CD4-positive, alpha-beta T cell treated with Interferon gamma for 1 hour (primary cell): ENCODE results near the gene CPB1.

Source experiments
- DNase-seq: peaks from one replicate; pipeline ENCODE4 v3.0.0-alpha.2; 2020

The CPB1 gene

DNA sequence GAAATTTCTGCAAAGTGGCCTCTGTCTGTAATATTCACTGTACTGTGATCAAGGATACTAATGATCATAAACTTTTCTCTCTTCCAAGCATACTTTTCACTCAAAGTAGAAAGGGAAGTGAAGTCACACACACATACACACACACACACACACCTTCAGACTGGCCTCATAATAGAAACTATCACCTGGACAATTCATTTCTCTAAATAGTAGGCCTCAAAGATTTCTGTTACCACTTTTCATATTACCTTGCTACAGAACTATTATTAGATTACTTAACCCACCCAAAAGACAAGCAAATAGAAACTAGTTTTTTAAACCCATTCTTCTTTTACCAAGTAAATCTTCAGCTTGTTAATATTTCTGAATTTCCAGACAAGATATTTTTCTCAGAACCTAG is 12.2 kb downstream of the CPB1 start:
- no peak for DNase-seq

- DNase-seq = no peak
Observed at GRCh38 chr3:148840451-148840850, 12.8 kb downstream of the CPB1 start.

DNA sequence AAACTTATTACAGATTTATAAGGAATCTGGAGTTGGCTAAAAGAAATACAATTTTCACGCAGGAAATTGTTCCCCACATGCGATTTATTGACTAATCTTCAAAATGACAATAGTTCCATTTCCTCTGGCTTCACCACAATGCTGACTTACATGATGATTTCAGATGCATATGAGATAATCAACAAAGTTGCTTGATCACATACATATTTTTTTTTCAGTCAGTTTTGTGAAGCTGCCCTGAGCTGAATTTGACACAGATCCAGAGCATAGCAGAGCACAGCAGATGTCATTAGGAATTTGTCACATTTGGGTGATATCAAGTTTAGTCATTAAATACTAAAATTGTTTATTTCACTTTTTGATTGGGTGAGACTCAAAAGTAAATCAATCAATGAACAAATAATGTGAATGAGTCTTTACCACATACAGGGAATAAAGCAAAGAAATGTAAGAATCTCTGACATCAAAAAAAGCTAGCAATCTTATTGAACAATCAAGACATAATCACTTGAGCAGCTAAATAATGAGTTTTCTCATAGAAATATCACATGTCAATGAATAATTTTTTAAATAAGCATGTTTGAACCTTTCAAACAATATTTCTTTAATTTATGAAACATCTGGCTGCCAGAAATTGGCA is 18.3 kb downstream of the CPB1 start:
- DNase-seq = no peak

GRCh38 chr3:148847351-148847750 is 19.7 kb downstream of the CPB1 start:
- no peak for DNase-seq

DNA sequence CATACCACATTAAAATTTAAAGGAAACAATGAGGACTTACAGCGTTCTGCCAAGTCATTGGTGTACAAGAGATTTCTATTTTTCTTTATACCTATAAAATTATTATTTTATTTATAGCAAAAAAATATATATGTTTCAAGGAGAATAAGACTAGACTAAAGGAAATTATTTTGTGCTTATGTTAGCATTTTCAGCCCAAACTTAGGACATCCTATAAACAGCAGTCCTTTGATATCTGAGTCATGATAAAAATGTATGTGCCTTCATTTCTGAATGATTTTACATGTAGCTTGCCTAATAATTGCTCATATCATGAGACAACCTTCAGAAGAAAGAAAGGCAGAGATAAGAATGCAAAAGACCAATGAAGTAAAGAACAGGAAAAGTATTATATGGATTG is 20.8 kb downstream of the CPB1 start:
- DNase-seq = no peak

- DNase-seq = no peak
Observed at GRCh38 chr3:148852271-148852992, 24.8 kb downstream of the CPB1 start.

DNA sequence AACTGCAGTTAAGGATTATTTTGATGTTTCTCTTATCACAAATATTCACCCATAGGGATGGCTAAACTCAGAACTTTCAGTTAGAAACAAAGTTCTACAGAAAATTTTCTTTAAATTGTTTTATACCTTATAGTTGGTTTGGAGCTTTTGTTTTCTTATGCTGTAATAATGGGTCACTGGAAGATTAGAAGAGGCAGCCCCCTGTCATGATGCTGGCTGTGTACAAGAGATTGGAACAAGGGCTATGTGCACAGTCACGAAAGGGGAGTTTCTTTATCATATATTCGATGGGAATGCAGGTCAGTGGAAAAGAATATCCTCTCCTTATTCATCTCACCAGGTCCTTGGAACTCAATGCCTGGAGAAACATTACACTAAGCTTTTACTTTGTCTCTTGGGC is 25.5 kb downstream of the CPB1 start:
- no peak for DNase-seq

DNA sequence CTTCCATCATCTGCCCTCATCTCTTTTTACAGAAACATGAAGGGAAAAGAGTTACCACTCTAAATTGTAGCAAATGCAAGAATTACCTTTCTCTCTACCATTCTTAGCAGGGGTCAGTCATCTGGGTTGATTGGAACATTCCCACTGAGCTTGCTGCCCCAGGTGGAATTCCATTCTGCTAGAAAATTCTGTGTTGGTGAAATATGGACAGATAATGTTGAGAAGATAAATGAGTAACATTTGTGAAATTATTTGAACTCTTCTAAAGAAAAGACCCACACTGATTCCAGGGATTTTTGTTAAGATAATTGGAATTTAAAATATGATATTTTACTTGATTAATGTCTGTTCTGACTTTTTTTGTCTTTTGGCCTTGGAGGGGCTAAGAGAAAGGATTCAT is 26.4 kb downstream of the CPB1 start:
- no peak for DNase-seq

DNA sequence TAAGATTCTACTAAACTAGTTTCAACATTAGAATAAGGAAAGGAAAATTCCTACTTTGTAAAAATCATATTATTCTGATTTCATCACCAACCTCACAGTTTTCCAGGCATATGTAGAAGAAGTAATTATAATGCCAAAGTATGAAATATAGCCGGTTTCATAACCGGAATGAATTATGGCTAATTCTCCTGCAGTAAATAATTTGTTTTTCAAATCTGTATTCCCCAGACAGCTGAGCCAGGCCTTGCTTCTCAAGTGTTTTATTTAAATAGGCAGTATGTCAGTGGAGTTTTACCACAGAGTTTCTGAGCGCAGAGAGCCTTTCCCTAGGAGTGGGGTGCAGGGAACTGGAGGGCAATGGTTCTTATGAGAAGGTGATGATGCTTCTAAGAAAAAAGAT is 28.8 kb downstream of the CPB1 start:
- no peak for DNase-seq

- DNase-seq = no peak
Observed at GRCh38 chr3:148857316-148857715, 29.7 kb downstream of the CPB1 start.

DNA sequence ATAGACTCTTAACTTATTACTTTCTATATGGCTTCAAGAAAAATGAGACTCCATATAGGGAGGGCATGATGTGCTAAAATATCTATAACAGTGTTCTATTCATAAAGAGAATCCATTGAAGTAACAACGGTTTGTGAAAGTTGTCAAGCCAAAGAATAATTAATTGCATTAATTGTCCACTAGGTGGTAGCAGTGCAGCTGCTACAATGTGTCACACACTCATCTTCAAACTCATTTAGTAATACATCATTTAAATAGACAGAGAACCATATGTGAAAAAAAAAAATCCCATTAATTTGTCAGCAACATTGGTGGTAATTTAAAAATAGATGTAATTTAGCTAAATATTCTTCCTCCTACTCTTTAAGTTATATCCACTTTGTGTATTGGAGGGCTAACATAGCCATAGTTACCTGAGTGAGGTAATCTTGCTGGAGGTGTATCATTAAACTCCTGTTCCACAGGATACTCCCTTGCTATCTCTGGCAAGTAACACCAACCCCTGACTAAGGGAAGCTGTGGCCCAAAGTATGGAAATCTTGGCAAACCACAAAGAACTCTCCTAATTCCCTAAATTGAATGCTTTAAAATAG is 33.8 kb downstream of the CPB1 start:
- DNase-seq = no peak

- no peak for DNase-seq
Observed at GRCh38 chr3:148863297-148863696, 35.7 kb downstream of the CPB1 start.

- DNase-seq = no peak
Observed at GRCh38 chr3:148863814-148864213, 36.2 kb downstream of the CPB1 start.

GRCh38 chr3:148865049-148865448 is 37.4 kb downstream of the CPB1 start, which contains the start of gene CPA3:
Gene CPA3 (plus strand): TSS chr3:148865296. CDS start chr3:148865308, 12 bp downstream.
- no peak for DNase-seq

DNA sequence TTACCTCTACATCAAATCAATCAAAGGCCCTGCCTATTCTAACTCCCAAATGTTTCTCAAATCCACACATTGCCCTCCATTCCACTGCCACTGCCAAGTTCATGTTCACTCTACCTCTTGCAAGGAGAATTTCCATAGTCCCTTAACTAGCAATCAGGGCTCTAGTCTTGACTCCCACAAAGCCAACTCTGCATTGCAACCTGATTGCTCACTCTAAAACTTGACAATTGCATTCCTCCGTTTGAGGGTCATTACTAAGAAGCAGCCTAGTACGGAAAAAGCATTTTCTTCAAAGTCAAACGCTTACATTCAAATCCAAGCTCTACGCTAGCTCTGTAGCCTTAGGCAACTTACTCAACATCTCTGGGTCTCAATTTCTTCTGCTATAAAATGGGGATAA is 38.6 kb downstream of the CPB1 start:
- DNase-seq = no peak

- DNase-seq = no peak
Observed at GRCh38 chr3:148873270-148873927, 45.8 kb downstream of the CPB1 start.

- no peak for DNase-seq
Observed at GRCh38 chr3:148873977-148874376, 46.4 kb downstream of the CPB1 start.

DNA sequence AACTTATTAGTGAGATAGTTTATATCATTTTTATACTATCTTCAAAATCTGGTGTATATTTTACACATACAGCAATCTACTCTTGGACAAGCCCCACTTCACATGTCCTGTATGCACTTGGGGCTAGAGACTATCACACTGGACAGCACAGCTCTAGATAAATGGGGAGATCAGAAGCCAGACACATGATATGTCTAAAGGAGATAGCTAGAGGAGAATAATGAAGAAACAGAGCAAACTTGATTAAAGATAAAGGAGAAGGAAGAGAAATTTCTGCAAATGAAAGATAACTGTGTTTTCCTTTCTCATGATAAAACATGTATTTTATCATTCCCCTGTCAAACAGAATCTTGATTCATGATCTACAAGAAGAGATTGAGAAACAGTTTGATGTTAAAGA is 50.5 kb downstream of the CPB1 start:
- no peak for DNase-seq

DNA sequence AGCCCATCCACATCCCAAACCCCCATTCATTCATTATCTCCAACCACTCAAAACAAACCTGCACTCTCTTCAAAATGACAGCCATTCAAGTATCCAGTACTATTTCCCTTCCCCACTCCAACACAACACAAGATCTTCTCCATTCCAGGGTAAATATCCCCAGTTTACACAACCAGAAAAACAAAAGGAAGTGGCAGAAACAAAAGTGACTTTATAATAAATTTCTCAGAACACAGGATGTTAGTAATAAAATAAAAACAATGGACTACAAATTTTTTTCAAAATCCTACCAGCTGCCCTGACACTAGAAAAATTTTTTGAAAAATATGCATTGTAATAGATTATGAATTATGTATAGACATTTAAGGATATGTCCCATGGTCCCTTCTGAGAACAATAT is 51.6 kb downstream of the CPB1 start:
- DNase-seq = no peak

GRCh38 chr3:148880681-148881080 is 53.1 kb downstream of the CPB1 start:
- no peak for DNase-seq

GRCh38 chr3:148881286-148881685 is 53.7 kb downstream of the CPB1 start:
- no peak for DNase-seq

DNA sequence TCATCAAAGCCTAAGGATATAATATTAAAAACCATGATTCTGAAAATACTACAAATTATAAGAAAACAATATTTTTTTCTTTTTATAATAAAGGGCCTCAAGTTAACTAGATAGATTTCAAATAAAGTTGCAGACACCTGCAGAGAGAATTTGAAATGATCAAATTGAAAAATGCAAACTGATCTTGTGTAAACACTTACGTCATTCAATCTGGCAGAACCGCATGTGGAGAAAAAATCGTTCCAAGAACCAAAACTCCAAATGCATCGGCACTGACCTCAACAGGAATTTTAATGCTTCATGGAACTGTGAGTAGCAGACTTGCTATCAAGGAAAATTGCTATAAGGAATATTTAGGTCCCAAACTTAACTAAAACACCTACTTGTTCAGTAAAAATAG is 54.7 kb downstream of the CPB1 start:
- no peak for DNase-seq

DNA sequence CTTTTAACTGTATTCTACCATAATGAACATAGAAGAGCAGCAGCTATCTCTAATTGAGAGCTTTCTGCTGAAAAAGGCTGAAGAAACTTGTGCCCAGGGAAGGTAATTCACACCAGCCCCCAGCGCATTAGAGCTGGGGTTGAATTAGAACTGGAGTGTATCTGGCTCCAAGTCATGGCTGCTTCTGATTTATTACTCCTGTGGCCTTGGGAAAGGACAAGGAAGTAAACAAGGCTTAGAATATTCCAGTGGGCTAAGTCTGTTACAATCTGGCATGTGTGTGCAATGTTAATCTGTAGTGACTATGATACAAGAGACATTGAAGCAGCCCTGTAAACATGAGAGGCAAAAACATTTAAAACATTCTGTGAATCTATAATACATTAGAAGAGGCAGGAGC is 55.6 kb downstream of the CPB1 start:
- DNase-seq = no peak

- DNase-seq = no peak
Observed at GRCh38 chr3:148884261-148884660, 56.6 kb downstream of the CPB1 start.
